Breast epithelium (tissue), 3 donors: Measurements from ENCODE around the gene RPL26.

Experiments
- CTCF ChIP-seq, 3 donors: fragments of 450-650 bp; IDR thresholded peaks; one replicate each; pipeline ENCODE4 v1.5.1; 2016 to 2017; ENCODE audit warnings: antibody characterized with exemption in 3 of 3, mild to moderate bottlenecking in 3 of 3, moderate library complexity in 3 of 3
- POLR2AphosphoS5 ChIP-seq, 3 donors: sonication (generic); formaldehyde crosslinking; IDR thresholded peaks; one replicate each; pipeline ENCODE4 v1.6.1; 2017; ENCODE audit warnings: antibody characterized with exemption in 3 of 3

GRCh38 chr17:8353736-8354135 is 29.3 kb downstream of the RPL26 start:
- TF ChIP-seq CTCF (IDR thresholded peaks at IDR 0.05): no peak
- TF ChIP-seq POLR2AphosphoS5 (IDR thresholded peaks at IDR 0.05): no peak
